ENCODE data around the gene EXOC3.

EXOC3 gene

GRCh38 chr5:458547-459353 lies 15.8 kb downstream of the EXOC3 start:
- peak in 2 of 5 experiments; percentile 50 to 78 for DNase-seq

- DNase-seq = no peak
These were observed 16.7 kb downstream of the EXOC3 start for GRCh38 chr5:459562-460272.

GRCh38 chr5:460273-460625 lies 17.3 kb downstream of the EXOC3 start:
- DNase-seq = no peak

GRCh38 chr5:462051-462481 lies 19.1 kb downstream of the EXOC3 start:
- DNase-seq = no peak

GRCh38 chr5:463301-463700 lies 20.3 kb downstream of the EXOC3 start:
- no peak for DNase-seq

- peak; percentile 41 to 82 (median 76) for DNase-seq
These were observed 21.0 kb downstream of the EXOC3 start for GRCh38 chr5:463952-464351.

GRCh38 chr5:464446-464842 lies 21.5 kb downstream of the EXOC3 start:
- DNase-seq = no peak

- DNase-seq = no peak
These were observed 22.0 kb downstream of the EXOC3 start for GRCh38 chr5:464843-465590.

GRCh38 chr5:465591-466403 lies 22.8 kb downstream of the EXOC3 start:
- DNase-seq = no peak

- DNase-seq = peak in 1 of 5 experiments; percentile 7
These were observed 23.8 kb downstream of the EXOC3 start for GRCh38 chr5:466661-467310.

GRCh38 chr5:468401-468800 lies 25.4 kb downstream of the EXOC3 start:
- DNase-seq = no peak

- DNase-seq = peak in 1 of 5 experiments; percentile 1
These were observed 26.9 kb downstream of the EXOC3 start for GRCh38 chr5:469752-470483.

- peak in 1 of 5 experiments; percentile 4 for DNase-seq
These were observed 28.2 kb downstream of the EXOC3 start for GRCh38 chr5:470961-471749.

GRCh38 chr5:471750-472058 lies 28.7 kb downstream of the EXOC3 start:
- DNase-seq = no peak

- DNase-seq = peak in 2 of 5 experiments; percentile 13 to 34
These were observed 29.2 kb downstream of the EXOC3 start for GRCh38 chr5:472076-472655.

GRCh38 chr5:472656-473550 lies 29.9 kb downstream of the EXOC3 start:
- peak; percentile 78 to 93 (median 84) for DNase-seq

- peak in 2 of 5 experiments; percentile 8 to 44 for DNase-seq
These were observed 30.7 kb downstream of the EXOC3 start for GRCh38 chr5:473551-474192.

GRCh38 chr5:474232-474839 lies 31.4 kb downstream of the EXOC3 start:
- peak in 1 of 5 experiments; percentile 2 for DNase-seq
